Tibial nerve (tissue), 4 donors: ENCODE measurements around the gene XPO5.

Experiments
- EP300 ChIP-seq, 2 donors: sonication (generic); formaldehyde crosslinking; IDR thresholded peaks; one replicate each; pipeline ENCODE4 v1.6.1; 2017; ENCODE audit warnings: antibody characterized with exemption in 2 of 2, mild to moderate bottlenecking in 1 of 2
- POLR2A ChIP-seq, 2 donors: fragments of 450-650 bp; IDR thresholded peaks; one replicate each; pipeline ENCODE4 v1.6.1; 2017; ENCODE audit warnings: antibody characterized with exemption in 2 of 2, mild to moderate bottlenecking in 2 of 2, moderate library complexity in 2 of 2
- TF ChIP-seq, protein P1 (sequence below), 5 experiments: fragments of 200-600 bp in 3 of 5; fragments of 450-650 bp in 2 of 5; sonication (generic) in 3 of 5; IDR thresholded peaks; one replicate each; pipeline ENCODE4 v1.5.1; 2016 to 2019; ENCODE audit warnings: antibody characterized with exemption in 5 of 5, mild to moderate bottlenecking in 3 of 5, moderate library complexity in 2 of 5

DNA sequence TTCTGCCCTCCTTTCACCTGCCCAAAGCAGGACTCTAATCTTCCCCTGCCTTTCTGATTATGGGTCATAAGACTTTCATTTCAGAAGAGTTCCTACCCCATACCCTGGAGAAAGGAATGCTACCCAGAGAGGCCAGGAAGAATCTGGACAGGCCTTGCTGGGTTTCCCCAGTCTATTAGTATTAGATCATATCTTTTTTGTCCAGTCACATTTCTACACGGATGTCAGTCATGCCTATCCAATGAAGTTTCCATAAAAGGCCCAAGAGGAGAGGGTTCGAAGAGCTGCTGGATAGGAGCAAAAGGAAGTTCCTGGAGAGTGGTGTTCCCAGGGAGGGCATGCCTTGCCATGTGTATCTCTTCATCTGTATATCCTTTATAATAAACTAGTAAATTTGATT is 3.3 kb upstream of the XPO5 start:
- TF ChIP-seq POLR2A (IDR thresholded peaks at IDR 0.05) (no peak), EP300 (IDR thresholded peaks at IDR 0.05) (no peak)
- TF ChIP-seq, protein P1, sequence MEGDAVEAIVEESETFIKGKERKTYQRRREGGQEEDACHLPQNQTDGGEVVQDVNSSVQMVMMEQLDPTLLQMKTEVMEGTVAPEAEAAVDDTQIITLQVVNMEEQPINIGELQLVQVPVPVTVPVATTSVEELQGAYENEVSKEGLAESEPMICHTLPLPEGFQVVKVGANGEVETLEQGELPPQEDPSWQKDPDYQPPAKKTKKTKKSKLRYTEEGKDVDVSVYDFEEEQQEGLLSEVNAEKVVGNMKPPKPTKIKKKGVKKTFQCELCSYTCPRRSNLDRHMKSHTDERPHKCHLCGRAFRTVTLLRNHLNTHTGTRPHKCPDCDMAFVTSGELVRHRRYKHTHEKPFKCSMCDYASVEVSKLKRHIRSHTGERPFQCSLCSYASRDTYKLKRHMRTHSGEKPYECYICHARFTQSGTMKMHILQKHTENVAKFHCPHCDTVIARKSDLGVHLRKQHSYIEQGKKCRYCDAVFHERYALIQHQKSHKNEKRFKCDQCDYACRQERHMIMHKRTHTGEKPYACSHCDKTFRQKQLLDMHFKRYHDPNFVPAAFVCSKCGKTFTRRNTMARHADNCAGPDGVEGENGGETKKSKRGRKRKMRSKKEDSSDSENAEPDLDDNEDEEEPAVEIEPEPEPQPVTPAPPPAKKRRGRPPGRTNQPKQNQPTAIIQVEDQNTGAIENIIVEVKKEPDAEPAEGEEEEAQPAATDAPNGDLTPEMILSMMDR (IDR thresholded peaks at IDR 0.05): no peak
